Panc1 (cell line): ENCODE data around the gene HYLS1. TPM values are rescaled to one million over a fixed set of nuclear protein-coding genes. Genes with fewer than 3 reads are reported as not detected.

Experiments used
- ATAC-seq: fragments of 200-7000 bp; cut with Tn5 transposase; 2 replicates; pipeline ENCODE4 v1.9.1; 2020; ENCODE audit warnings: mild to moderate bottlenecking, moderate library complexity
- BruUV-seq: library from RNA; stranded (reverse); fragments of 400-500 nt; replicated peaks from 2 replicates; lab custom pipeline; 2021; lab: Mats Ljungman, UMichigan
- CTCF ChIA-PET: fragments of 300-600 bp; sonication (Branson Sonifier 250); formaldehyde crosslinking; loops from one replicate; lab custom pipeline; 2022; ENCODE audit warnings: antibody characterized with exemption; lab: Charles Lee
- POLR2A ChIA-PET: fragments of 300-600 bp; sonication (Branson Sonifier 250); formaldehyde crosslinking; loops from one replicate; lab custom pipeline; 2022; ENCODE audit warnings: antibody characterized with exemption; lab: Charles Lee
- DNase-seq: peaks from one replicate; pipeline ENCODE4 v3.0.0-alpha.2; 2010; ENCODE audit warnings: low read depth, low spot score
- H3K27ac ChIP-seq: 2 replicates; pipeline ENCODE4 v1.5.1; 2011; ENCODE audit warnings: mild to moderate bottlenecking, low read length, inconsistent platforms
- H3K27me3 ChIP-seq: fragments of 200-500 bp; sonication (Bioruptor generic); 2 replicates; pipeline ENCODE4 v1.6.0; 2014; ENCODE audit warnings: low read length, inconsistent platforms; ENCODE audit not compliant: control insufficient read depth, insufficient read depth
- H3K36me3 ChIP-seq: fragments of 200-500 bp; sonication (Bioruptor generic); 2 replicates; pipeline ENCODE4 v1.5.1; 2014; ENCODE audit warnings: inconsistent platforms, mild to moderate bottlenecking, low read length, moderate library complexity; ENCODE audit not compliant: control insufficient read depth, insufficient read depth
- H3K4me1 ChIP-seq: 2 replicates; pipeline ENCODE4 v1.5.1; 2011; ENCODE audit warnings: inconsistent platforms, mild to moderate bottlenecking, low read length, moderate library complexity; ENCODE audit not compliant: control insufficient read depth, insufficient read depth
- H3K4me3 ChIP-seq, 2 experiments: 2 replicates each; pipeline ENCODE4 v1.5.1; 2011 to 2012; ENCODE audit warnings: low read depth in 2 of 2, low read length in 2 of 2, mild to moderate bottlenecking in 2 of 2, inconsistent platforms in 1 of 2, moderate library complexity in 1 of 2
- H3K9me3 ChIP-seq: fragments of 200-500 bp; sonication (Bioruptor generic); 2 replicates; pipeline ENCODE4 v1.5.1; 2014; ENCODE audit warnings: low read depth, mild to moderate bottlenecking, inconsistent platforms, low read length, moderate library complexity; ENCODE audit not compliant: control insufficient read depth, insufficient read depth
- CTCF ChIP-seq: fragments of 450-650 bp; IDR thresholded peaks from 2 replicates; pipeline ENCODE4 v1.5.1; 2017; ENCODE audit warnings: mild to moderate bottlenecking
- POLR2AphosphoS5 ChIP-seq: IDR thresholded peaks from 2 replicates; pipeline ENCODE4 v1.6.1; 2012; ENCODE audit warnings: mild to moderate bottlenecking, low read depth, low read length, moderate library complexity
- REST ChIP-seq, 2 experiments: IDR thresholded peaks; 2 replicates each; pipeline ENCODE4 v1.6.1; 2011 to 2012; ENCODE audit warnings: low read depth in 2 of 2, control low read depth in 1 of 2, low read length in 1 of 2, mild to moderate bottlenecking in 1 of 2, moderate library complexity in 1 of 2; ENCODE audit not compliant: insufficient read depth in 1 of 2
- SIN3A ChIP-seq: IDR thresholded peaks from 2 replicates; pipeline ENCODE4 v1.6.1; 2012; ENCODE audit warnings: low read depth, mild to moderate bottlenecking, low read length, moderate library complexity, borderline replicate concordance; ENCODE audit not compliant: insufficient read depth
- TCF7L2 ChIP-seq: IDR thresholded peaks from 2 replicates; pipeline ENCODE4 v1.6.1; 2011; ENCODE audit warnings: mild to moderate bottlenecking, low read depth, low read length, inconsistent platforms
- in situ Hi-C: cut with HindIII; loops from 2 replicates; pipeline ENCODE4 v1.10.0; 2016; ENCODE audit warnings: low sequenced_read_pairs, low pct_unique_long_range_greater_than_20kb
- intact Hi-C: fragments of 100-400 bp; cut with micrococcal nuclease; formaldehyde crosslinking; loops from one replicate; pipeline ENCODE4 v1.10.0; 2022; ENCODE audit not compliant: unreplicated experiment
- total RNA-seq: library from RNA; stranded (reverse); gene quantifications from one replicate; pipeline ENCODE4 v1.2.1, GENCODE V29; 2021; ENCODE audit not compliant: unreplicated experiment

HYLS1 gene
- total RNA-seq, 1 experiment from 2014 or later, result 32.2 TPM

DNA sequence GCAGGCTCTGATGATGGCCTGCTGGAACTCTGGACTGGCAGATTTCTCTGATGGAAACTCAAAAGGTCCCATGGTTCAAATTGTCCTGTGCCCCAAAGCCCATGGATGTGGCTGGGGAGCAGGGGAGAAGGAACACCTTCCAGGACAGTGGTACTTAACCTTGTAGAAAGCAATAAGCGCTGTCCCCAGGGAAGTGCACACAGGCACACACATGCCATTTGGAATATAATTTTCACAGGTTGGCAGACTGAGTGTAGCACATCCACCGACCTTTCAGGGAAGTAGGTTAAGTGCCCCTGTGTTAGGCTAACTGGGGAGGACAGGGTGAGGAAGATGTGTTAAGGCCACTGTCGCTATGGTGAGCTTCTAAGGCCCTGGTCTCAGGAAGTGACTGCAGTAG is 34.7 kb downstream of the HYLS1 start:
- in situ Hi-C loops, result loop anchor here (25.0 kb wide), 1 partner anchor 165 kb away; no protein-coding TSS in a partner anchor
- peaks cover 9% of the 10 kb centered on the region; the same call in 1 of the 2 replicates for H3K27me3 ChIP-seq
- POLR2A ChIA-PET, result no interaction called here
- H3K4me3 ChIP-seq, result no peak overlapping the region
- H3K9me3 ChIP-seq, result no peaks in the 10 kb centered on the region
- DNase-seq, result no peak
- intact Hi-C loops, result loop anchor here (2.0 kb wide), 1 partner anchor 139 kb away; no protein-coding TSS in a partner anchor
- TF ChIP-seq TCF7L2 (no peak), REST (IDR thresholded peaks at IDR 0.05; ENCODE audit: insufficient read depth in 1 of 2, low read depth in 2 of 2, low read length in 1 of 2) (no peak), SIN3A (no peak), CTCF (no peak), POLR2AphosphoS5 (no peak)
- CTCF ChIA-PET, result no interaction called here
- BruUV-seq, result no TSS peak
- H3K4me1 ChIP-seq, result no peaks in the 10 kb centered on the region
- no peak for ATAC-seq
- H3K36me3 ChIP-seq, result no peaks in the 10 kb centered on the region
- no peak overlapping the region for H3K27ac ChIP-seq

GRCh38 chr11:125923012-125923579 is 35.6 kb downstream of the HYLS1 start:
- Histone ChIP-seq H3K9me3 (no peaks in the 10 kb centered on the region), H3K36me3 (no peaks in the 10 kb centered on the region), H3K4me3 (no peak overlapping the region), H3K27me3 (peaks cover 15% of the 10 kb centered on the region; the same call in 1 of the 2 replicates), H3K4me1 (no peaks in the 10 kb centered on the region), H3K27ac (no peak overlapping the region)
- ATAC-seq (peak; percentile 94), DNase-seq (peak; percentile 64)
- in situ Hi-C loops, result loop anchor here (25.0 kb wide), 1 partner anchor 164 kb away; no protein-coding TSS in a partner anchor
- BruUV-seq, result no TSS peak
- intact Hi-C loops, result loop anchor here (1.0 to 2.0 kb wide), 2 partner anchors 138 to 271 kb away; no protein-coding TSS in a partner anchor
- CTCF ChIA-PET, result interaction anchor here (0.6 to 0.9 kb wide), 4 partner anchors 9 to 519 kb away, joined by 3 to 10 read pairs (median 3); no protein-coding TSS in a partner anchor
- POLR2A ChIA-PET, result interaction anchor here (0.7 kb wide), 1 partner anchor 261 kb away, joined by 5 read pairs; no protein-coding TSS in a partner anchor
- TF ChIP-seq REST (IDR thresholded peaks at IDR 0.05; ENCODE audit: insufficient read depth in 1 of 2, low read depth in 2 of 2, low read length in 1 of 2) (no peak), POLR2AphosphoS5 (no peak), CTCF (peak; percentile 95)
